Pulmonary artery endothelial cell (primary cell): ENCODE data around the gene MRM2. TPM values are rescaled to one million over a fixed set of nuclear protein-coding genes. Genes with fewer than 3 reads are reported as not detected.

ENCODE experiments used
- DNase-seq: peaks from one replicate; pipeline ENCODE4 v3.0.0-alpha.2; 2011; ENCODE audit warnings: low read depth, low spot score
- total RNA-seq: library from RNA; depleted of rRNA; stranded (reverse); fragments of >200 nt; gene quantifications from 2 replicates; pipeline ENCODE4 v1.2.3, GENCODE V29; 2014

MRM2 gene
- total RNA-seq, 1 donor from 2014 or later: 17.8 TPM

DNA sequence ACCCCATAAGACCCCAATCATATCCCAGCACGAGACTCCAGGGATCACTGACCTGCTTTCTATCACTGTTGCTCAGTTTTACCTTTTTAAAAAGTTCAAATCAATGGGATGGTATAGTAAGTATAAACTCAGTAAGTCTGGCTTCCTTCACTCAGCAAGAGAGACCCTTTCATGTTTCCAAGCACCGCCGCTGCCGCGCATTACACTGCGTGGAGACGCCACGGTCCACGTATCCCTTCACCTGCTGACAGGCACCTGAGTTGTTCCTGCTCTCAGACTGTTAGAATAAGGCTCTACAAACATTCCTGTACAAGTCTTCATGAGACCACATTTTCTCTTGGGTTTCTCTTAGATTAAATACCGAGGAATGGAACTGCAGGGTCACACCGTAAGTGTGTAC is 37.6 kb downstream of the MRM2 start:
- DNase-seq: no peak

GRCh38 chr7:2203766-2204300 is 38.2 kb downstream of the MRM2 start:
- DNase-seq: no peak

- no peak for DNase-seq
These were observed 38.9 kb downstream of the MRM2 start for GRCh38 chr7:2202901-2203765.

DNA sequence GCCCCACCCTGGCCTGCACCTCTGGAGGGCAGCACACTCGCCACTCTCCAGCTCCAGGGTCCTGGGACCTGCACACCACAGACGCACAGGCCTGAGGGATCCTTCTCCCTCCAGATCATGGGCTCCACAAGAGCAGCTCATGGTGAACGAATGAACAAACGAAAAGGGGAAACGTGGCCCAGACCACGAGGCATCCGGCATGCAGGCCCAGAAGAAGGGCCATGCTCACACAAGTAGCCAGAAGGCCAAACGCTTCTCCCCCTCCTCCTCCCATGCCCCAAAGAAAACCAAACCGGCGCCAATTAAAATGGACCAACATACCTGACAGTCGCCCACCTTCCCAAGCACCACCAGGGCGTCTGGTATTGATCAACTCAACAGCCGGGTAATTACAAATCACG is 39.6 kb downstream of the MRM2 start:
- no peak for DNase-seq

DNA sequence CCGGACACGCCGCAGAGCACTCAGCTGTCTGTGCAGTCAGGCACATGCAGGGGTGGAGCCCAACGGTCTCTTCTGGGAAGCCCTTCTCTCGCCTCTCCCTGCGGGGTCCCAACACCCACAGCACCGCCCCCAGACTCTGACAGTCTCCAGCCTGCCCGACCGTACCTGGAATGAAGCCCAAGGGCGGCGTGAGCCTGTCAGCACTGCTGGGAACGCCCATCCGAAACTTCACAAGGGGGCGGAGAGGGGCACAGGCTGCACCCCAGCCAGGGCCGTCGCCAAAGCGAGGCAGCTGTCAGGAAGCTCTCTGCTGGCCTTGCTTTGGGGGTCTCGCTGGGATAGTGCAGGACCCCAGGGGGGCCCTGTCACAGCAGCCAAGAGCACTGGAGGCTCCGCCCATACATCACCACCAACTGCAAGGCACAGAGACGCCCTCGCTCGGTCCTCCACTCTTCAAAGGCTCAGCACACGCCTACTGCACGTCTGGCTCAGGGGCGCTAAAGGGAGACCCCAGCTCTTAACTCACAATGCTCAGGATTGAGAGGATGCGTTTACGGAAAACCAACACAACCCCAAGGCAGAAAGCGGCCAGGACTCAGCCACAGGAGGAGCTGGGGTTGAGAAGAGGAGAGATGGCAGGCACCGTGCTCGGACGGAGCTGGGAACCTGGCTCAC is 40.2 kb downstream of the MRM2 start:
- no peak for DNase-seq

GRCh38 chr7:2201128-2201527 is 40.9 kb downstream of the MRM2 start:
- no peak for DNase-seq

GRCh38 chr7:2200584-2200980 is 41.4 kb downstream of the MRM2 start:
- no peak for DNase-seq

- no peak for DNase-seq
These were observed 41.9 kb downstream of the MRM2 start for GRCh38 chr7:2199956-2200583.

DNA sequence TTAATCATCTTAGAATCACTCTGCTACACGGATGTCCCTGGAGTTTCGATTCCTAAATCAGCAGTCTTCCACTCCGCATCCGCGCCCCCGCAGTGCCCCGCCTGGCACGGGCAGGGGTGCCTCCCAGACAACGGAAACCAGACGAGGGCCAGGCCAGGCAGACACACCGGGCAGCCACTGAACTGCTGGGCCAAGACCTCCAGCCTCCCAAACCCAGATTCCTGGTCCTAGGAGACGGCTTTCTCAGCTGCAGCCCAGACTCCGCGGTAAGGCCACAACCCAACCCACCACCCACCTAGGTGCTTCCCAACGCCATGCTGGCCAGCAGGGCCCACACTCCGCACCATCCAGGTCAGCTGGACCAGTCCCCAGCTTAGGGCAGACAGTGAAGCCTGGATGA is 42.5 kb downstream of the MRM2 start:
- no peak for DNase-seq

GRCh38 chr7:2198760-2199159 is 43.2 kb downstream of the MRM2 start:
- DNase-seq: no peak

DNA sequence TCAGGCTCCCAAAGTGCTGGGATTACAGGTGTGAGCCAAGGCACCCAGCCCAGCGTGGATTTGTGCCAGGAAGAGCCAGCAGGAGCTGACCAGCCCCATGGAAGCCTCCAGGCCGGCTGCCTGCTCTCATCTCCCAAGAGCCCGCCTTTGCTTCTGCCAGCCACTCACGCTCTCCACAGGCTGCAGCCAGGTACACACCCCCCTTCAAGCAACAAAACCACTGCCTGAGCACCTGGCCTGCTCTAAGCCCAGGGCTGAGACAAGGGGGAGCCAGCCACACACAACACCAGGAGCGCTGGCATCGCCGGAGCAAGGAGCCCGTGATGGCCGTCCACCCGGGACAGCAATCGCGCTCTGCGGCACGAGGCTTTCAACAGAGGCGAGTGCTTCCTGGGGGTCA is 43.8 kb downstream of the MRM2 start:
- no peak for DNase-seq

DNA sequence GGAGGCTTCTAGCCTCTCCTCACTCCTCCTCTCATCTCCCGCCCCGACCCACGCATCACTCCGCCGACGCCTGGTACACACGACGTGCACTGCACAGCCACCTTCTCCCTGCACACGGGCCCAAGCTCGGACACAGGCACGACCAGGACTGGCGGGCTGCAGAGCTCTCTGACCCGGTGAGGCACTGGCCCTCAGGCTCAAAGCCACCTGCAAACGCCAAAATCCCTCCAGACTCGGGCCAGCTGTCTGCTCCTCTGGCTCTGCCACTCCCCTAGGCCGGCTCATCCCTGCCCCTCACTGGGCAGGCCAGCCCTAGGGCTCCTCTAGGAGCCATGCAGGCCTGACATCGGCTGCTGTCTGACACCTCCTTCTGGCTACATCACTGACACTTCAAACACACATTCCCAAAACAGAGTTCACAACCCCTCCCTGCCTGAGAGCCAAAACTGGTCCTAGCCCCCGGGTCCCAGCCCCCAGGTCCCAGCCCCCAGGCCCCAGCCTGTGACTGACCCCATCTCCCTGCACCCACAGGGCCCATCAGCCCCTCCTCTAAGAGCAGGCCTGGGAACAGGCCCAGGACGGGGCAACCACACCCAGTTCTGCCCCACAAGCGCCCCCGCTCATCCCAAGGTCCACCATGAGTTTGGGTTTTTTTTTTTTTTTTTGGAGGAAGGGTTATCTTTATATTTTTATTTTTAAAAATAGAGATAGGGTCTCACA is 44.4 kb downstream of the MRM2 start:
- DNase-seq: no peak

DNA sequence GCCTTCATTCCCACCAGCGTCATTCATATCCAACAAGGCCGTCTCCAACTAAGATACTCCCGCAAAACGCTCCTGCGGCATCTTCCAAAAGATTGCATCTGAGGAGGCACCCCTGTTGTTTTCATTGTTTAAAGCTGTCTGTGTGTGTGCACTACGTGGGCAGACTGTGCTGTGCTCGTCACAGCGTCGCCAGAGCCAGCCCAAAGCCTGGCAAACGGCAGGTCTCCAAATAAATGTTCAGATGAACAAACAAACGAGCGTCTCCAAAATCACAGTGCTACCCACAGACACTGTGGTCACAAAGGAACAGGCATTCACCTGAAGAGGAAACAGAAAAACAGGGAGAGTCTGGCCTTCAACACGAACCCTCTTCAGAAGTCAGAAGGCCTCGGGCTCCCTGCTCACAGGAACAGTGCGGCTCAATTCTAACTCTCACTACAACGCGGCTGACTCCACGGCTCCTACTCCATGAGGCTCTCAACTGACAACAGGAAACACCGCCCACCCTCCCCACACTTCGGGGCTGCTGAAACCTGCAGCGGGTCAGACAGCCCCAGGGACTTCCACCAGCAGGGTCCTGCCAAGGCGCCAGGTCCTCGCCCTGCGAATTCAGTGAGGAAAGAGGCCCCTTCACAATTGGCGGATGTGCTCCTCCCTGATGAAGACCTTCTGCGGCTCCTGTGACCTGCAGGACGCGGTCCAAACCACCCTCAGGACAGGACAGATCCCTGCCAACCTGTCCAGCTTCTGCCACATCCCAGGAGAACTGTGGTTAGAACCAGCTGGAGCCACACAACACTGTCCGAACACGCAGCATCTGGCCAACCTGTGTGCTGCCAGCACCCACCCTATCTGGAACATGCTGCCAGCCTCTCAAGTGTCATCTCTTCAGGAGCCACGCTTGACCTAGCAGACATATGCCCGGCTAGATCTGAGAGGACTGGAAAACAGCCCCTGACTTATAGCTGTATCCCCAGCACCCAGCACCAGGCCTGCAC is 45.3 kb downstream of the MRM2 start:
- DNase-seq: no peak

- DNase-seq: no peak
These were observed 46.4 kb downstream of the MRM2 start for GRCh38 chr7:2195400-2196246.

GRCh38 chr7:2193575-2194305 is 48.3 kb downstream of the MRM2 start:
- DNase-seq: no peak

- DNase-seq: no peak
These were observed 49.0 kb downstream of the MRM2 start for GRCh38 chr7:2192831-2193534.

- DNase-seq: no peak
These were observed 51.0 kb downstream of the MRM2 start for GRCh38 chr7:2191016-2191415.

DNA sequence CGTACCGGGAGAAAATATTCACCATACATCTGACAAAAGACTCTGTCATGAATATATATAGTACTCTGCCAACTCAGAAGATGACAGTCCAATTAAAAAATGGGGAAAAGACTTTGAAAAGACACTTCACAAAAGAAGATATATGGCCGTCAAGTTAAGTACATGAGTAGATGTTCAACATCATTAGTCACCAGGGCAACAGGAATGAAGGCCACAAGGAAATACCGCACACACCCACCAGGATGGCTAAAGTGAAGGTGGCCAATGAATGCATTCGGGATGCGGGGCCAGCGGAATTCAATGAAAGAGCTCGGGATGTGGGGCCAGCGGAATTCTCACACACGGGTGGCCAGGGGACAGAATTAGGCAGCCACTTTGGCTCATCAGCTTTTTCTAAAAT is 51.5 kb downstream of the MRM2 start:
- no peak for DNase-seq
